Aorta (tissue), 5 donors: ENCODE results near the gene LONP2. TPM values are rescaled to one million over a fixed set of nuclear protein-coding genes. Genes with fewer than 3 reads are reported as not detected.

ENCODE experiments used
- ATAC-seq: fragments of 200-7000 bp; cut with Tn5 transposase; one replicate; pipeline ENCODE4 v1.9.1; 2022; ENCODE audit warnings: moderate library complexity; ENCODE audit not compliant: low FRiP score
- DNase-seq, 2 donors: peaks; one replicate each; pipeline ENCODE4 v3.0.0-alpha.2; 2020
- H3K27ac ChIP-seq, 2 donors: one replicate each; pipeline ENCODE4 v1.5.1; 2013; ENCODE audit warnings: low read length in 2 of 2, mild to moderate bottlenecking in 2 of 2, moderate library complexity in 2 of 2, control low read depth in 1 of 2, inconsistent platforms in 1 of 2, low read depth in 1 of 2
- H3K27me3 ChIP-seq, 2 donors: one replicate each; pipeline ENCODE4 v1.6.1; 2013; ENCODE audit warnings: control low read depth in 1 of 2, low read length in 1 of 2, mild to moderate bottlenecking in 1 of 2, moderate library complexity in 1 of 2; ENCODE audit not compliant: insufficient read depth in 2 of 2, control insufficient read depth in 1 of 2
- H3K36me3 ChIP-seq, 2 donors: one replicate each; pipeline ENCODE4 v1.6.1; 2013; ENCODE audit warnings: control low read depth in 1 of 2, low read length in 1 of 2, mild to moderate bottlenecking in 1 of 2; ENCODE audit not compliant: insufficient read depth in 2 of 2, control insufficient read depth in 1 of 2
- H3K4me1 ChIP-seq, 2 donors: one replicate each; pipeline ENCODE4 v1.6.1; 2013; ENCODE audit warnings: low read length in 2 of 2, control low read depth in 1 of 2, mild to moderate bottlenecking in 1 of 2, moderate library complexity in 1 of 2; ENCODE audit not compliant: insufficient read depth in 2 of 2, control insufficient read depth in 1 of 2
- H3K4me3 ChIP-seq, 2 donors: one replicate each; pipeline ENCODE4 v1.5.1; 2013; ENCODE audit warnings: low read length in 2 of 2, control low read depth in 1 of 2, mild to moderate bottlenecking in 1 of 2
- H3K9me3 ChIP-seq: one replicate; pipeline ENCODE4 v1.6.1; 2013; ENCODE audit warnings: mild to moderate bottlenecking, low read length; ENCODE audit not compliant: control insufficient read depth
- WGBS, 2 donors: extraction: QIAGEN DNeasy Blood & Tissue Kit; methylation state at CpG; one replicate each; pipeline ENCODE4 v1.1.7; 2013; 5-methylcytosine and 5-hydroxymethylcytosine counted together
- intact Hi-C, 2 donors: fragments of 100-400 bp; cut with DNase I; formaldehyde crosslinking; loops; one replicate each; pipeline versions ENCODE4 v1.14.2 to v1.15.0; 2022
- polyA plus RNA-seq, 2 donors: library from polyadenylated mRNA; stranded (reverse); fragments of 200-250 nt; gene quantifications; one replicate each; pipeline ENCODE4 v1.2.3, GENCODE V29; 2013
- total RNA-seq, 2 donors: library from RNA; stranded (reverse); fragmentation: NEBNext Ultra II Directional; extraction: Animal tissue kit (Norgen Biotek cat#: 25700); gene quantifications; one replicate each; pipeline ENCODE4 v1.2.1, GENCODE V29; 2021
- donor health status: healthy with polysubstance abuse.
- donor health status: Bipolar disorder and iron deficiency.
- donor health status: DM: no; HTN: no; CAD: no.
- donor health status: DM: no; HTN: no; CAD: no.
- donor health status: DM: yes; HTN: yes; CAD: no.

Gene LONP2
- total and polyA plus RNA-seq, 4 donors, result 9.5 to 71.8 (median 45.4) TPM

- DNase-seq, result no peak
- intact Hi-C loops, result no loop called here
- no peaks in the 10 kb centered on the region for H3K4me1 ChIP-seq
- H3K27ac ChIP-seq, result no peak overlapping the region
- H3K36me3 ChIP-seq, result peaks cover 3 to 9% of the 10 kb centered on the region in 2 donors
- 81 to 85% methylated on average over 4 of the region's 4 CpGs for WGBS, 2 donors
- no peak overlapping the region for H3K4me3 ChIP-seq
- peaks cover 2% of the 10 kb centered on the region for H3K9me3 ChIP-seq
- no peak for ATAC-seq
- H3K27me3 ChIP-seq, result no peaks in the 10 kb centered on the region
These were observed 47.7 kb downstream of the LONP2 start for GRCh38 chr16:48291754-48292153.

DNA sequence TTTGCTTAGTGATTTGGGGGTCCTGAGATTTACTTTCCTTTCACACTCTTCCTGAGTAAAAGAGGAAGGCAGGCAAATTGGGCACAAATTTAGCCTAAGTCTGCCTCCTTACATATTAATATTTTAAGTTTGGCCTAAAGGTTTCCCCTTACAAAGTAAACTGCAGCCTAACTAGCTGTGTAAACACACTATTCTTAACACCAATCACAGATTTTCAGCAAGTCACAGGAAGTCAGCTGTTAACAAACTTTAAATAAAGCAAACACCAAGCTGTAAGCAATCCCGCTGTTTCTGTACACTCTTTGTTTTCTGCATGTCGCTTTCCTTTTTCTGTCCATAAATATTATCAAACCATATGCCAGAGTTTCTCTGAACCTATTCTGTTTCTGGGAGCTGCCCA, 48.4 kb downstream of the LONP2 start:
- H3K27me3 ChIP-seq, result no peaks in the 10 kb centered on the region
- no peaks in the 10 kb centered on the region for H3K4me1 ChIP-seq
- H3K9me3 ChIP-seq, result no peaks in the 10 kb centered on the region
- ATAC-seq (no peak), DNase-seq (no peak)
- no peak overlapping the region for H3K4me3 ChIP-seq
- intact Hi-C loops, result no loop called here
- H3K27ac ChIP-seq, result no peak overlapping the region
- H3K36me3 ChIP-seq, result peaks cover 0 to 4% of the 10 kb centered on the region in 2 donors
- 80 to 85% methylated on average over 2 of the region's 2 CpGs for WGBS, 2 donors

GRCh38 chr16:48294724-48295123, 50.6 kb downstream of the LONP2 start:
- no peak for ATAC-seq
- H3K36me3 ChIP-seq, result peaks cover 0 to 3% of the 10 kb centered on the region in 2 donors
- WGBS, 2 donors, result 73 to 74% methylated on average over 1 of the region's 1 CpG

DNA sequence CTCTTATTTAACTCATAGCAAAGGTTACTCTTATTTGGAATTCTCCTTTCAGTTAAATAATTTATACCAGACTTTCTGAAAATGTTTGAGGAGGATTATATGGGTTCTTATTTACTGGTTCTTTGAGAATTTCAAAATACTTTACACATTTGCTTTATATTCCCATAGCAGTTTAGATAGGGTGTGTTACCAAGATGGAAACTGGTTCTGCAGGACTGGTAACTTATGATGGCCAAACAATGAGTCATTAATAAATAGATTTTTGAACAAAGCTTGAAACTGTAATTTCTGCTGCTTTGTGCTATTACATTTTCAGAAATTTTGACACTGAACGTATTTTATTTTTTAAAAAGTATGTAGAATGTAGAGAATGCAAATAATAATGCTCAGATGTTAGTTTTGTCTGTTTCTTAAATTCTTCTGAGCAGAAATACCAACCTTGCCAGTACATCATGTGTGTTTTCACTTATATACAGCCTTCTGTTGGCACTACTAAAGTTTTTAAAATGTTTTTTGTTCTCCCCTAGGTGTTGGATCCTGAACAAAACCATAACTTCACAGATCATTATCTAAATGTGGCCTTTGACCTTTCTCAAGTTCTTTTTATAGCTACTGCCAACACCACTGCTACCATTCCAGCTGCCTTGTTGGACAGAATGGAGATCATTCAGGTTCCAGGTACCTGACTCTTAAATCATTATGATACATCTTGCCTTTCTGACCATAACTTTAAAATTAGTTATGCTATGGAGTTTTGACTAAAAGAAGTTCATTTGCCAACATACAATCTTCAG, 51.6 kb downstream of the LONP2 start:
- ATAC-seq, result no peak
- Histone ChIP-seq H3K27me3 (no peaks in the 10 kb centered on the region), H3K4me3 (no peak overlapping the region), H3K9me3 (no peaks in the 10 kb centered on the region), H3K36me3 (no peaks in the 10 kb centered on the region), H3K4me1 (peaks cover 0 to 2% of the 10 kb centered on the region in 2 donors), H3K27ac (no peak overlapping the region)
- intact Hi-C loops, result no loop called here
- WGBS, 2 donors, result 42 to 67% methylated on average over 1 of the region's 1 CpG
- DNase-seq, result no peak

More at GRCh38 chr16:48294724-48295123, 50.6 kb downstream of the LONP2 start:
- Histone ChIP-seq H3K4me3 (no peak overlapping the region), H3K27me3 (no peaks in the 10 kb centered on the region), H3K27ac (no peak overlapping the region), H3K4me1 (peaks cover 0 to 2% of the 10 kb centered on the region in 2 donors), H3K9me3 (no peaks in the 10 kb centered on the region)
- no peak for DNase-seq
- intact Hi-C loops, result no loop called here

GRCh38 chr16:48299471-48299870, 55.4 kb downstream of the LONP2 start:
- H3K4me3 ChIP-seq, result no peak overlapping the region
- H3K36me3 ChIP-seq, result no peaks in the 10 kb centered on the region
- intact Hi-C loops, result no loop called here
- H3K4me1 ChIP-seq, result peaks cover 0 to 2% of the 10 kb centered on the region in 2 donors
- H3K27me3 ChIP-seq, result no peaks in the 10 kb centered on the region
- H3K27ac ChIP-seq, result no peak overlapping the region
- DNase-seq (no peak), ATAC-seq (no peak)
- no peaks in the 10 kb centered on the region for H3K9me3 ChIP-seq
- 80 to 82% methylated on average over 4 of the region's 4 CpGs for WGBS, 2 donors

GRCh38 chr16:48300391-48300856, 56.3 kb downstream of the LONP2 start:
- Histone ChIP-seq H3K9me3 (no peaks in the 10 kb centered on the region), H3K36me3 (no peaks in the 10 kb centered on the region), H3K4me3 (no peak overlapping the region), H3K27ac (no peak overlapping the region), H3K27me3 (no peaks in the 10 kb centered on the region), H3K4me1 (peaks cover 0 to 2% of the 10 kb centered on the region in 2 donors)
- intact Hi-C loops, result no loop called here
- no peak for DNase-seq
- 3 to 12% methylated on average over 1 of the region's 1 CpG for WGBS, 2 donors
- ATAC-seq, result peak; percentile 50

DNA sequence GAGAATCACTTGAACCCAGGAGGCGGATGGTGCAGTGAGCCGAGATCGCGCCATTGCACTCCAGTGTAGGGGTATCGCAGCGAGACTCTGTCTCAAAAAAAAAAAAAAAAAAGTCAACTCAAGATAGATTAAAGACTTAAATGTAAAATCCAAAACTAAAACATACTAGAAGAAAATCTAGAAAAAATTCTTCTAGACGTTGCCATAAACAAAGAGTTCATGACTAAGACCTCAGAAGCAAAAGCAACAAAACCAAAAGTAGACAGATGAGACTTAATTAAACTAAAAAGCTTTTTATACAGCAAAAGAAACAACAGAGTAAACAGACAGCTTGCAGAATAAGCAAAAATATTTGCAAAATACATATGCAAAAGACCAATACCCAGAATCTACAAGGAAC, 64.4 kb downstream of the LONP2 start:
- H3K4me1 ChIP-seq, result peaks cover 0 to 1% of the 10 kb centered on the region in 2 donors
- intact Hi-C loops, result no loop called here
- no peak overlapping the region for H3K27ac ChIP-seq
- H3K4me3 ChIP-seq, result no peak overlapping the region
- H3K36me3 ChIP-seq, result no peaks in the 10 kb centered on the region
- peaks cover 2% of the 10 kb centered on the region for H3K9me3 ChIP-seq
- no peaks in the 10 kb centered on the region for H3K27me3 ChIP-seq
- no peak for ATAC-seq
- WGBS, 2 donors, result 97 to 98% methylated on average over 7 of the region's 7 CpGs
- DNase-seq, result no peak

DNA sequence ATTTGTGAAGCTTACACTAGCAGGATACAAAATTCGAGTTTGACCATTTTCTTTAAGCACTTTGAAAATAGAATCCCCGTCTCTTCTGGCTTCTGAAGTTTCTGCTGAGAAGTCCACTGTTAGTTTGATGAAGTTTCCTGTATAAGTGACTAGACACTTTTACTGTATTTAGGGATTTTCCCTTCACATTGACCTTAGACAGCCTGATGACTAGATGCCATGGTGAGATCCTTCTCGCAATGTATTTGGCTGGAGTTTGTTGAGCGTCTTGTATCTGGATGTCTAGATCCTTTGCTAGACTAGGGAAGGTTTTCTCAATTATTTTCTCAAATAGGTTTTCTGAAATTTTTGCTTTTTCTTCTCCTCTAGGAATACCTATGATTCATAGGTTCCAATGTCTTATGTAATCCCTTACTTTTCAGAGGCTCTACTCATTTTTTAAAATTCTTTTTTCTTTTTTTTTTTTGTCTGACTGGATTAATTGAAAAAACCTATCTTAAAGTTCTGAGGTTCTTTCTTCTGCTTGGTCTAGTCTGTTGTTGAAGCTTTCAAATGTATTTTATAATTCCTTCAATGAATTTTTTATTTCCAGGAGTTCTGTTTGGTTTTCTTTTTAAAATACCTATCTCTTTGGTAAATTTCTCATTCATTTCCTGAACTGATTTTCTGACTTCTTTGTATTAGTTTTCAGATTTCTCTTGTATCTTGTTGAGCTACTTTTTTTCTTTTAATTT, 67.0 kb downstream of the LONP2 start:
- Histone ChIP-seq H3K4me3 (no peak overlapping the region), H3K27ac (no peak overlapping the region), H3K4me1 (peaks cover 0 to 1% of the 10 kb centered on the region in 2 donors), H3K9me3 (peaks cover 2% of the 10 kb centered on the region), H3K27me3 (no peaks in the 10 kb centered on the region), H3K36me3 (no peaks in the 10 kb centered on the region)
- ATAC-seq (no peak), DNase-seq (no peak)
- intact Hi-C loops, result no loop called here
- 98% methylated on average over 4 of the region's 4 CpGs for WGBS, 2 donors
